Suprapubic skin (tissue), 4 donors: Measurements from ENCODE around the gene SULT1C3. TPM values are rescaled to one million over a fixed set of nuclear protein-coding genes. Genes with fewer than 3 reads are reported as not detected.

Experiments
- DNase-seq, 2 donors: peaks; one replicate each; pipeline ENCODE4 v3.0.0-alpha.2; 2019; ENCODE audit warnings: low spot score in 2 of 2
- H3K27ac ChIP-seq: fragments of 200-600 bp; sonication (generic); one replicate; pipeline ENCODE4 v1.5.1; 2019
- H3K27me3 ChIP-seq: fragments of 200-600 bp; sonication (generic); one replicate; pipeline ENCODE4 v1.5.1; 2019
- H3K36me3 ChIP-seq: fragments of 200-600 bp; sonication (generic); one replicate; pipeline ENCODE4 v1.5.1; 2019
- H3K4me1 ChIP-seq: fragments of 200-600 bp; sonication (generic); one replicate; pipeline ENCODE4 v1.5.1; 2019
- H3K4me3 ChIP-seq: fragments of 200-600 bp; sonication (generic); one replicate; pipeline ENCODE4 v1.5.1; 2019; ENCODE audit warnings: mild to moderate bottlenecking
- H3K9me3 ChIP-seq: fragments of 200-600 bp; sonication (generic); one replicate; pipeline ENCODE4 v1.5.1; 2019
- EP300 ChIP-seq: sonication (generic); formaldehyde crosslinking; IDR thresholded peaks from one replicate; pipeline ENCODE4 v1.6.1; 2017; ENCODE audit warnings: antibody characterized with exemption
- POLR2A ChIP-seq, 2 donors: fragments of 450-650 bp; IDR thresholded peaks; one replicate each; pipeline ENCODE4 v1.6.1; 2017; ENCODE audit warnings: antibody characterized with exemption in 2 of 2, mild to moderate bottlenecking in 2 of 2, moderate library complexity in 2 of 2
- POLR2AphosphoS5 ChIP-seq, 3 donors: sonication (generic); formaldehyde crosslinking; IDR thresholded peaks; one replicate each; pipeline ENCODE4 v1.6.1; 2017; ENCODE audit warnings: antibody characterized with exemption in 3 of 3
- WGBS: methylation state at CpG from one replicate; pipeline ENCODE4 v1.1.5; 2018; 5-methylcytosine and 5-hydroxymethylcytosine counted together
- total RNA-seq, 4 donors: library from RNA; depleted of rRNA; stranded (reverse); fragments of >200 nt; gene quantifications; one replicate each; pipeline ENCODE4 v1.1.0, GENCODE V29; 2016
- TF ChIP-seq, protein P1 (sequence below), 2 donors: fragments of 200-600 bp in 1 of 2; fragments of 450-650 bp in 1 of 2; sonication (generic) in 1 of 2; IDR thresholded peaks; one replicate each; pipeline ENCODE4 v1.5.1; 2016 to 2019; ENCODE audit warnings: antibody characterized with exemption in 2 of 2, mild to moderate bottlenecking in 1 of 2, moderate library complexity in 1 of 2

Gene SULT1C3
- total RNA-seq, 4 donors from 2014 or later = not detected

DNA sequence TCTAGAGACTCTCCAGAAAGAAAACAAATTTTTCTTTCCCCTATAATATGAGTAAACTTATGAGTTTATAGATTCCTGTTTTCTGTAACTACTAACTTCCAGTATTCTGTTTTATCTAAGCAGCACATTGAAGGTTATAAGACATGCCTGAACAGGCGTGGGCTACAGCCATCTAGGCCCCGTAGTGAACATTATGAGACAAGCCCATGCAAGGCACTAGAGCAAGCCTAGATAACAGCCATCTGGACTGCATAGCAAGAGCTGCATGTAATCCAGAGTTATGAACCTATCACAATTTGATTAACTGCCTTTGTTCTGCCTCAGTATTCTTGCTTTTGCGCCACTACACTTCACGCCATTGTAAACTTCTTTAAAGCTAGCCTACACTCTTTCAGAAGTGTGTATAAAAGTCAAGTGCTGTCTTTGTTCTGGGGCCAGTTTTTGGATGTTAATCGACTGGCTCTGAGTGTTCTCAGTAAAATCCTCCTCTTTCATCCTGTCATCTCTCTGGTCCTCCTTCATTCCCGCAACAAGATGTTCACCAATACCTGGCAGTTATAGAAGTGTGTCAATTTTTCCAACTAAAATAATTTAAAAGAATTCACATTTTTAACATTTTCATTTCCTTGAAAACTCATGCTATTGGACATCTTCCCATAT is 3.0 kb upstream of the SULT1C3 start:
- WGBS = 64% methylated on average over 6 of the region's 6 CpGs
- H3K27ac ChIP-seq = no peak overlapping the region
- TF ChIP-seq, protein P1, sequence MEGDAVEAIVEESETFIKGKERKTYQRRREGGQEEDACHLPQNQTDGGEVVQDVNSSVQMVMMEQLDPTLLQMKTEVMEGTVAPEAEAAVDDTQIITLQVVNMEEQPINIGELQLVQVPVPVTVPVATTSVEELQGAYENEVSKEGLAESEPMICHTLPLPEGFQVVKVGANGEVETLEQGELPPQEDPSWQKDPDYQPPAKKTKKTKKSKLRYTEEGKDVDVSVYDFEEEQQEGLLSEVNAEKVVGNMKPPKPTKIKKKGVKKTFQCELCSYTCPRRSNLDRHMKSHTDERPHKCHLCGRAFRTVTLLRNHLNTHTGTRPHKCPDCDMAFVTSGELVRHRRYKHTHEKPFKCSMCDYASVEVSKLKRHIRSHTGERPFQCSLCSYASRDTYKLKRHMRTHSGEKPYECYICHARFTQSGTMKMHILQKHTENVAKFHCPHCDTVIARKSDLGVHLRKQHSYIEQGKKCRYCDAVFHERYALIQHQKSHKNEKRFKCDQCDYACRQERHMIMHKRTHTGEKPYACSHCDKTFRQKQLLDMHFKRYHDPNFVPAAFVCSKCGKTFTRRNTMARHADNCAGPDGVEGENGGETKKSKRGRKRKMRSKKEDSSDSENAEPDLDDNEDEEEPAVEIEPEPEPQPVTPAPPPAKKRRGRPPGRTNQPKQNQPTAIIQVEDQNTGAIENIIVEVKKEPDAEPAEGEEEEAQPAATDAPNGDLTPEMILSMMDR (IDR thresholded peaks at IDR 0.05) = no peak
- TF ChIP-seq POLR2AphosphoS5 (IDR thresholded peaks at IDR 0.05) (no peak), EP300 (no peak), POLR2A (IDR thresholded peaks at IDR 0.05) (no peak)

DNA sequence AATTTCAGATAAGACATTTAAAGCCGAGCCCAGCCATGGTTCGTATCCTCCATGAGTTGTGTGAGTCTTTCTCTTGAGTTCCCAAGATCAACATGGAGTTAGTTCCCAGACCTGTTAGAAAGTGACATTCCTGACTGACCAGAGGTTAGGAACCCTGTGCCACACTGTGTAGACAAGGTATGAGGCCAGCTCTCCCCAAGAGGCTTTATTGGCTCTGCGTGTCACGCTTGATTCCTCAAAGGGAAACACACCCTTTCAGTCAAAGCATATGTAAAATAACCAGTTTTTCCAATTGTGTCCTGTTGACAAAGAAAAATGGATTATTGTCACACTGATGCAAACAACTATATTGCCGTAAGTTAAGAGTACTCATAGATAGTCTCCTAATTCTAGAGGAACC is 1.2 kb downstream of the SULT1C3 start:
- H3K4me1 ChIP-seq = no peaks in the 10 kb centered on the region
- WGBS = 91% methylated on average over 5 of the region's 5 CpGs
- no peak overlapping the region for H3K4me3 ChIP-seq
- H3K27ac ChIP-seq = no peak overlapping the region
- no peak for DNase-seq
- peaks cover 4% of the 10 kb centered on the region for H3K9me3 ChIP-seq
- TF ChIP-seq POLR2AphosphoS5 (IDR thresholded peaks at IDR 0.05) = no peak
- no peak for TF ChIP-seq EP300
- TF ChIP-seq POLR2A (IDR thresholded peaks at IDR 0.05) = no peak
- TF ChIP-seq, protein P1 (IDR thresholded peaks at IDR 0.05) = no peak
- no peaks in the 10 kb centered on the region for H3K27me3 ChIP-seq
- no peaks in the 10 kb centered on the region for H3K36me3 ChIP-seq

More for the DNA sequence above, 3.0 kb upstream of the SULT1C3 start:
- H3K27me3 ChIP-seq = no peaks in the 10 kb centered on the region
- no peaks in the 10 kb centered on the region for H3K36me3 ChIP-seq
- H3K4me1 ChIP-seq = no peaks in the 10 kb centered on the region
- DNase-seq = no peak
- no peak overlapping the region for H3K4me3 ChIP-seq
- H3K9me3 ChIP-seq = peaks cover 4% of the 10 kb centered on the region

DNA sequence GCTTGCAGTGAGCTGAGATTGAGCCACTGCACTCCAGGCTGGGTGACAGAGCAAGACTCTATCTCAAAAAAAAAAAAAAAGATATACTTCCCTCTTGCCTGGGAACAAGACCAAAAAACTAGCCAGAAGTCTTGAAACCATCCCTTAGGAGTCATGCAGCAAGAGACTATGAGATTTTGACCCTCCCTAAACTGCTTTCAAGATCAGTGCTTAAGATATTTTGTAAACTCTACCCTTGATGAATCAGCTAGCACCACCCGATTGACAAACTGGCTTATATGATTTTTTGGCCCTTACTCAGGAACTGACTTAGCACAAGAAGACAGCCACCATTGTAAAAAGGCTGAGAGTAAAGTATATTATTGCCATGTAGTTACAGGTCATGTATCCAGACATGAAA is 3.8 kb downstream of the SULT1C3 start:
- no peak for TF ChIP-seq POLR2AphosphoS5 (IDR thresholded peaks at IDR 0.05)
- TF ChIP-seq POLR2A (IDR thresholded peaks at IDR 0.05) = no peak
- TF ChIP-seq, protein P1 (IDR thresholded peaks at IDR 0.05) = no peak
- TF ChIP-seq EP300 = no peak
- Histone ChIP-seq H3K4me3 (no peak overlapping the region), H3K27ac (no peak overlapping the region), H3K27me3 (no peaks in the 10 kb centered on the region), H3K36me3 (no peaks in the 10 kb centered on the region), H3K9me3 (no peaks in the 10 kb centered on the region), H3K4me1 (no peaks in the 10 kb centered on the region)
- 29% methylated on average over 1 of the region's 1 CpG for WGBS
- DNase-seq = no peak

DNA sequence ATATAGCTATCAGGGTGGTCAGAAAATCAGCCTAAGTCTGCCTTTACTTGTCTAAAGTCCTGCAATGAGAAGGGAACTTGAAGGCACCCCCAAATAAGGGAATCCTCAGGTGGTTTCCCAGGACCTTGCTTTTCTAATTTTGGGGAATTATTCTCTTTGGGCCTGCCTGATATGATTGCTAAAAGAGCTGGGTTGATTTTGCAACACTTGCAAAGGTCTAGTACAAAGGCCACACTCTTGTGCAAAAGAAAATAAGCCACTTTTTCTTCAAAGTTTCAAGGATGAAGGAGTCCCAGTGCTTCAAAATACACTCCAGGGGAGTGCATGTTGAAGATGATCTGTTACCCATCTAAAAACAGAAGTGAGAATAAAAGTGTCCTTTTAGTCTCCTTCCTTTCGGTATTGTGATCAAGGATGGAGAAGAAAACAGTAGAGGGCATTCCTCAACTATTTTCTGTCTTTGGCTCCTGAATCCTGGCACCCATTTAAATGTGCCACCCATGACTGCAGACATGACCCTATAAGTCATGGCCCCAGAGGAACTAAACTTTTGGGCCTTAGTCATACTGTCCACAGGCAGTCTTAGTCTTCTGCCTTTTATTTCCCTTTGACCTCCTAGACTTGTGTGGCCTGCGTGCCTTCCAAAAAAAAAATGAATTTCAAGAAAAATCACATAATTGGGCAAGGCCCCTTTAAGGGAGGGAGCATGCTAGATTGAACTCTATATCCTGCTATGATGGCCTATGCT is 5.1 kb downstream of the SULT1C3 start:
- Histone ChIP-seq H3K36me3 (no peaks in the 10 kb centered on the region), H3K9me3 (no peaks in the 10 kb centered on the region), H3K4me1 (no peaks in the 10 kb centered on the region), H3K27ac (no peak overlapping the region), H3K27me3 (no peaks in the 10 kb centered on the region), H3K4me3 (no peak overlapping the region)
- DNase-seq = no peak
- TF ChIP-seq EP300 (no peak), POLR2A (IDR thresholded peaks at IDR 0.05) (no peak), POLR2AphosphoS5 (IDR thresholded peaks at IDR 0.05) (no peak)
- TF ChIP-seq, protein P1 (IDR thresholded peaks at IDR 0.05) = no peak
- 78% methylated on average over 2 of the region's 2 CpGs for WGBS

DNA sequence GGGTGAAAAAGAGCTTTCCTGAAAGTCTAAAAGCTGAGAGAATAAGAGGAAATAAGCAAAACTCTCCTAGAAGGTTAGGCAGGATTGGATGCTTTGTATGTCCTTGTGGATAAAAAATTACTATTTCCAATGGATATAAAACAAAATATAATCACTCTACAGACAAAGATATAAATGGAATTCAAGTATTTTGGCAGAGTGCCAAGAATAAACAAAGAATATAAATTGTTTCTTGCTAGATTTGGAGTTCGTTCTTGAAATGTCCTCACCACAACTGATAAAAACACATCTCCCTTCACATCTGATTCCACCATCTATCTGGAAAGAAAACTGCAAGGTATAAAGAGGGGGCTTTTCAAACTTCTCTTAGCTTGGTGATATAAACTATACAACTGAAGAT is 13.3 kb downstream of the SULT1C3 start:
- Histone ChIP-seq H3K4me1 (no peaks in the 10 kb centered on the region), H3K4me3 (no peak overlapping the region), H3K27ac (no peak overlapping the region), H3K36me3 (no peaks in the 10 kb centered on the region), H3K9me3 (no peaks in the 10 kb centered on the region), H3K27me3 (no peaks in the 10 kb centered on the region)
- no peak for DNase-seq
- no peak for TF ChIP-seq POLR2A (IDR thresholded peaks at IDR 0.05)
- TF ChIP-seq, protein P1 (IDR thresholded peaks at IDR 0.05) = no peak
- 25% methylated on average over 1 of the region's 1 CpG for WGBS
